Measurements from ENCODE around the gene NSD1. TPM values are rescaled to one million over a fixed set of nuclear protein-coding genes. Genes with fewer than 3 reads are reported as not detected.

Gene NSD1
- total and polyA plus RNA-seq, 2 of the 4 experiments (the other 2 are of a cell fraction) = 7.7 to 31.0 TPM

DNA sequence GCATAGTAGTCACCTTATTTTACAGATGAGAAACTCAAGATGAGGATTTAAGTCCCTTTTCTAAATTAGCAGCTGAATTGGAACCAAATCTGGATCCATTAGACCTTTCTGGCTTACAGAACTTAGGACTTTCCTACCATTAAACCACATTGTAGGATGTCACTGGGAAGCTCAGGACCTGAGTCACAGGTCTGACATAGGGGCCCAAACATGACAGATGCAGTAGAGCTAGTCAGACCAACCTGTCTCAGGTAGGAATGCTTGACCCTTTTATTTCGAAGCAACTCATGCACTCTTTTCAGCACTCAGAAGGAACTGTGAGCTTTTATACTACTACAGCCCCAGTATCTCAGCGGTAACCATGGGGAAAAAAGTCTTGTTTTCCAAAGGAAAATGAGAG lies 167.4 kb downstream of the NSD1 start (continued):
- TF ChIP-seq, protein P1, sequence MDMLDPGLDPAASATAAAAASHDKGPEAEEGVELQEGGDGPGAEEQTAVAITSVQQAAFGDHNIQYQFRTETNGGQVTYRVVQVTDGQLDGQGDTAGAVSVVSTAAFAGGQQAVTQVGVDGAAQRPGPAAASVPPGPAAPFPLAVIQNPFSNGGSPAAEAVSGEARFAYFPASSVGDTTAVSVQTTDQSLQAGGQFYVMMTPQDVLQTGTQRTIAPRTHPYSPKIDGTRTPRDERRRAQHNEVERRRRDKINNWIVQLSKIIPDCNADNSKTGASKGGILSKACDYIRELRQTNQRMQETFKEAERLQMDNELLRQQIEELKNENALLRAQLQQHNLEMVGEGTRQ (IDR thresholded peaks at IDR 0.05; ENCODE audit: low read depth, low read length) = no peak

DNA sequence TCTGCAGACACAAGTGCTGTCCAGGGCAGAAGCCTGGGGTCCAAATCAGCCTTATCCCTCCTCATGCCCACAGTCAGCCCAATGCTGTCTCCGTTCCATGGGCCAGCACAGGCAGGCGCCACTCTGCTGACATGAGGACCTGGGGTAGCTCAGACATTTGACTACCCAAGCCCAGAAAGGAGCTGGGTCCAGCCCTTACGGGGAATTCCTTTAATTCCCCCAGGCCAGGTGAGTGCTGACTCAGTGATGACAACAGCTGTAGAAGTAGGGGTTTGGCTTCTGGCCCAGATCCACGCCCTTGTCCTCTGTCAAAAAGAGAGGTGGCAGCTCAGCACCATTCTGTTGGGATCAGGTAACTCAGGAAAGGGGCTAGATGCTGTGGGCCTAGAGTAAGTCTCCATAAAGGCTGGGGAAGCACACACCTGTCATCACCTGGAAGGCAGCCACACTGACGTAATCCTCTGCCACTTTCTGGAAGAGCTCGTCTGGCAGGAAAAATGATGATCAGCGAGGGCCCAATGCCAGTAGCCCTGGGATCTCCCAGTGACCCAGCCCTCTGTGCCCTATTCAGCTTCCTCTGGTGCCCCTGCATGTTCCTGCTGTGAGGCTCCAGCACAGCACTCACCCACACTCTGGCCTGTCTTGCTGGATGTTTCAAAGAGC lies 168.1 kb downstream of the NSD1 start:
- DNase-seq = no peak
- no peak overlapping the region for H3K4ac ChIP-seq (ENCODE audit: low read depth, low read length)
- no peak overlapping the region for H2BK120ac ChIP-seq (ENCODE audit: low read depth, low read length)
- intact Hi-C loops (cut with micrococcal nuclease) = no loop called here
- H3K36me3 ChIP-seq (ENCODE audit: control insufficient read depth, insufficient read depth, low read length) = peaks cover 25% of the 10 kb centered on the region
- H3K14ac ChIP-seq (replicated peaks; ENCODE audit: low read depth, low read length) = no peak overlapping the region
- WGBS, 2 experiments (ENCODE audit: extremely low coverage in 2 of 2, insufficient read length in 1 of 2) = 80% methylated on average over 2 of the region's 7 CpGs; no CpG with 5 or more reads in 1 of the 2 experiments
- CTCF ChIA-PET = interaction anchor here (1.1 kb wide), 1 partner anchor 188 kb away, joined by 3 read pairs; no protein-coding TSS in a partner anchor
- TF ChIP-seq RAD21 (IDR thresholded peaks at IDR 0.05; ENCODE audit: low read length) (no peak), CEBPB (IDR thresholded peaks at IDR 0.05; ENCODE audit: low read depth, low read length) (no peak), BHLHE40 (IDR thresholded peaks at IDR 0.05; ENCODE audit: low read depth, low read length) (no peak), MAZ (IDR thresholded peaks at IDR 0.05; ENCODE audit: borderline replicate concordance, low read depth, low read length) (no peak)
- no peak overlapping the region for H3K4me2 ChIP-seq (ENCODE audit: low read depth, low read length)
- H4K91ac ChIP-seq (ENCODE audit: insufficient read depth, low read depth, low read length) = no peak overlapping the region
- H3K4me3 ChIP-seq (ENCODE audit: insufficient read depth, low read depth, low read length) = no peak overlapping the region
- dilution Hi-C loops (cut with HindIII; ENCODE audit: low sequenced_read_pairs, unreplicated experiment) = no loop called here
- no peaks in the 10 kb centered on the region for H3K27me3 ChIP-seq (ENCODE audit: control insufficient read depth, insufficient read depth, low read length)
- peaks cover 12% of the 10 kb centered on the region for H3K4me1 ChIP-seq (ENCODE audit: control insufficient read depth, insufficient read depth, low read length)
- H2BK5ac ChIP-seq (ENCODE audit: low read depth, low read length, poor library complexity, severe bottlenecking) = no peak overlapping the region
- H3K9me1 ChIP-seq (ENCODE audit: insufficient read depth, low read length) = peaks cover 8% of the 10 kb centered on the region; the same call in 1 of the 2 replicates
- no peak overlapping the region for H3K18ac ChIP-seq (ENCODE audit: low read depth, low read length)
- 0 out of 2 replicates have a peak overlapping the region, but pooled peaks have one; percentile 17 for H3K23ac ChIP-seq (ENCODE audit: low read depth, low read length)
- no peak overlapping the region for H4K5ac ChIP-seq (ENCODE audit: low read depth, low read length)
- in situ Hi-C loops (cut with MboI; ENCODE audit: low sequenced_read_pairs) = no loop called here
- no peak overlapping the region for H2AK9ac ChIP-seq (replicated peaks; ENCODE audit: low read depth, low read length, poor library complexity)
- H3K9ac ChIP-seq (ENCODE audit: low read depth, low read length) = no peak overlapping the region
- H4K8ac ChIP-seq (ENCODE audit: low read depth in 2 of 2, low read length in 2 of 2) = no peak overlapping the region
- H3K56ac ChIP-seq (ENCODE audit: extremely low read depth, insufficient read depth, low read length) = no peak overlapping the region
- no peak overlapping the region for H2BK15ac ChIP-seq (ENCODE audit: low read depth, low read length)
- POLR2A ChIA-PET (ENCODE audit: unreplicated experiment) = no interaction called here
- ATAC-seq (ENCODE audit: low read depth) = no peak
- no peak overlapping the region for H2BK20ac ChIP-seq (ENCODE audit: low read depth, low read length)
- no peaks in the 10 kb centered on the region for H3K9me3 ChIP-seq (ENCODE audit: control insufficient read depth, insufficient read depth, low read length)
- no peak overlapping the region for H2AFZ ChIP-seq (replicated peaks; ENCODE audit: low read length, poor library complexity)
- no peak overlapping the region for H2AK5ac ChIP-seq (ENCODE audit: low read depth, low read length)
- no TSS peak for BruUV-seq (replicated peaks)
- H4K20me1 ChIP-seq (ENCODE audit: insufficient read depth, low read length) = peaks cover 25% of the 10 kb centered on the region
- H3K27ac ChIP-seq (ENCODE audit: insufficient read depth, low read length) = no peak overlapping the region
- peaks cover 12 to 68% of the 10 kb centered on the region in 2 experiments for H3K79me1 ChIP-seq (ENCODE audit: low read depth in 1 of 2, low read length in 2 of 2)

Data from IMR-90 (cell line).